ENCODE data around the gene LONRF2.

Gene LONRF2

GRCh38 chr2:100278501-100278900 lies 43.8 kb downstream of the LONRF2 start:
- no peak overlapping the region for H3K27ac ChIP-seq (ENCODE audit: low read length)
- H4K20me1 ChIP-seq (ENCODE audit: insufficient read depth, low read length), result no peaks in the 10 kb centered on the region
- H3K9me3 ChIP-seq (ENCODE audit: insufficient read depth, low read length), result no peaks in the 10 kb centered on the region
- peaks cover 24% of the 10 kb centered on the region for H3K4me1 ChIP-seq (ENCODE audit: low read length)
- no peak overlapping the region for H3K4me2 ChIP-seq (ENCODE audit: low read length)
- no peak overlapping the region for H3K9ac ChIP-seq (ENCODE audit: low read length)
- H2AFZ ChIP-seq (ENCODE audit: low read depth, low read length), result no peak overlapping the region
- TF ChIP-seq EZH2phosphoT487 (IDR thresholded peaks at IDR 0.05; ENCODE audit: low read depth), result no peak
- TF ChIP-seq CTCF (IDR thresholded peaks at IDR 0.05; ENCODE audit: low read depth, low read length), result no peak
- H3K27me3 ChIP-seq (ENCODE audit: low read depth, low read length), result peaks cover 6% of the 10 kb centered on the region; the same call in 1 of the 2 replicates
- H3K36me3 ChIP-seq (replicated peaks; ENCODE audit: low read depth, low read length), result no peaks in the 10 kb centered on the region
- H3K4me3 ChIP-seq (ENCODE audit: low read length), result no peak overlapping the region
- no peaks in the 10 kb centered on the region for H3K79me2 ChIP-seq (ENCODE audit: low read length)

GRCh38 chr2:100277540-100278207 lies 44.6 kb downstream of the LONRF2 start:
- no peaks in the 10 kb centered on the region for H3K36me3 ChIP-seq (replicated peaks; ENCODE audit: low read depth, low read length)
- no peak for TF ChIP-seq CTCF (IDR thresholded peaks at IDR 0.05; ENCODE audit: low read depth, low read length)
- TF ChIP-seq EZH2phosphoT487 (IDR thresholded peaks at IDR 0.05; ENCODE audit: low read depth), result no peak
- H3K79me2 ChIP-seq (ENCODE audit: low read length), result no peaks in the 10 kb centered on the region
- peaks cover 6% of the 10 kb centered on the region; the same call in 1 of the 2 replicates for H3K27me3 ChIP-seq (ENCODE audit: low read depth, low read length)
- H4K20me1 ChIP-seq (ENCODE audit: insufficient read depth, low read length), result no peaks in the 10 kb centered on the region
- H3K4me3 ChIP-seq (ENCODE audit: low read length), result no peak overlapping the region
- H2AFZ ChIP-seq (ENCODE audit: low read depth, low read length), result no peak overlapping the region
- no peak overlapping the region for H3K9ac ChIP-seq (ENCODE audit: low read length)
- no peak overlapping the region for H3K4me2 ChIP-seq (ENCODE audit: low read length)
- no peaks in the 10 kb centered on the region for H3K9me3 ChIP-seq (ENCODE audit: insufficient read depth, low read length)
- H3K4me1 ChIP-seq (ENCODE audit: low read length), result peaks cover 25% of the 10 kb centered on the region
- H3K27ac ChIP-seq (ENCODE audit: low read length), result no peak overlapping the region

GRCh38 chr2:100276716-100277115 lies 45.6 kb downstream of the LONRF2 start:
- Histone ChIP-seq H4K20me1 (ENCODE audit: insufficient read depth, low read length) (no peaks in the 10 kb centered on the region), H3K27me3 (ENCODE audit: low read depth, low read length) (no peaks in the 10 kb centered on the region), H2AFZ (ENCODE audit: low read depth, low read length) (no peak overlapping the region), H3K4me1 (ENCODE audit: low read length) (peaks cover 21% of the 10 kb centered on the region), H3K9ac (ENCODE audit: low read length) (no peak overlapping the region), H3K9me3 (ENCODE audit: insufficient read depth, low read length) (no peaks in the 10 kb centered on the region), H3K4me3 (ENCODE audit: low read length) (no peak overlapping the region), H3K79me2 (ENCODE audit: low read length) (no peaks in the 10 kb centered on the region), H3K4me2 (ENCODE audit: low read length) (no peak overlapping the region), H3K27ac (ENCODE audit: low read length) (no peak overlapping the region), H3K36me3 (replicated peaks; ENCODE audit: low read depth, low read length) (no peaks in the 10 kb centered on the region)
- no peak for TF ChIP-seq EZH2phosphoT487 (IDR thresholded peaks at IDR 0.05; ENCODE audit: low read depth)
- no peak for TF ChIP-seq CTCF (IDR thresholded peaks at IDR 0.05; ENCODE audit: low read depth, low read length)

- Histone ChIP-seq H3K4me2 (ENCODE audit: low read length) (no peak overlapping the region), H2AFZ (ENCODE audit: low read depth, low read length) (no peak overlapping the region), H3K9me3 (ENCODE audit: insufficient read depth, low read length) (no peaks in the 10 kb centered on the region), H4K20me1 (ENCODE audit: insufficient read depth, low read length) (no peaks in the 10 kb centered on the region), H3K36me3 (replicated peaks; ENCODE audit: low read depth, low read length) (no peaks in the 10 kb centered on the region), H3K27ac (ENCODE audit: low read length) (no peak overlapping the region), H3K4me1 (ENCODE audit: low read length) (peaks cover 10% of the 10 kb centered on the region), H3K27me3 (ENCODE audit: low read depth, low read length) (no peaks in the 10 kb centered on the region), H3K9ac (ENCODE audit: low read length) (no peak overlapping the region), H3K79me2 (ENCODE audit: low read length) (no peaks in the 10 kb centered on the region), H3K4me3 (ENCODE audit: low read length) (no peak overlapping the region)
- TF ChIP-seq CTCF (IDR thresholded peaks at IDR 0.05; ENCODE audit: low read depth, low read length) (no peak), EZH2phosphoT487 (IDR thresholded peaks at IDR 0.05; ENCODE audit: low read depth) (no peak)
These were observed 47.1 kb downstream of the LONRF2 start for GRCh38 chr2:100275200-100275589.

Data from OCI-LY3 (cell line).